Measurements from ENCODE around the gene PAK5. TPM values are rescaled to one million over a fixed set of nuclear protein-coding genes. Genes with fewer than 3 reads are reported as not detected.

Gene PAK5
- total and polyA plus RNA-seq, 2 experiments from 2014 or later: 0.57 to 1.1 TPM

- no peak overlapping the region for H3K4me3 Mint-ChIP-seq
Measured at GRCh38 chr20:9792674-9793073, 46.2 kb downstream of the PAK5 start.

More at GRCh38 chr20:9792674-9793073, 46.2 kb downstream of the PAK5 start:
- H3K9me3 Mint-ChIP-seq: no peaks in the 10 kb centered on the region
- H3K9me2 ChIP-seq (ENCODE audit: insufficient read depth): no peaks in the 10 kb centered on the region; the same call in 1 of the 2 replicates
- no peak for DNase-seq (ENCODE audit: low spot score)
- no peak overlapping the region for H3K27ac Mint-ChIP-seq
- H4K20me1 ChIP-seq (replicated peaks; ENCODE audit: insufficient read depth): no peaks in the 10 kb centered on the region
- no peaks in the 10 kb centered on the region for H3K36me3 Mint-ChIP-seq (ENCODE audit: low read depth)
- no peak overlapping the region for H3K4me3 ChIP-seq
- H3K79me2 ChIP-seq (replicated peaks; ENCODE audit: insufficient read depth): no peaks in the 10 kb centered on the region
- no peaks in the 10 kb centered on the region for H3K27me3 Mint-ChIP-seq (ENCODE audit: insufficient read depth, low read depth, poor library complexity)
- H3K36me3 ChIP-seq (ENCODE audit: insufficient read depth): no peaks in the 10 kb centered on the region
- H3K27ac ChIP-seq (ENCODE audit: low read depth): no peak overlapping the region
- H3K4me1 Mint-ChIP-seq: no peaks in the 10 kb centered on the region
- no peak overlapping the region for H2AFZ ChIP-seq
- TF ChIP-seq EZH2 (IDR thresholded peaks at IDR 0.05; ENCODE audit: low read depth, unreplicated experiment): no peak
- TF ChIP-seq CREB1 (CRISPR knock-in tag; IDR thresholded peaks at IDR 0.05; ENCODE audit: low read depth): no peak
- TF ChIP-seq ZNF462 (CRISPR knock-in tag; IDR thresholded peaks at IDR 0.05): no peak
- no peak for TF ChIP-seq POLR2AphosphoS5 (IDR thresholded peaks at IDR 0.05; ENCODE audit: low read depth)
- TF ChIP-seq ZNF331 (CRISPR knock-in tag; IDR thresholded peaks at IDR 0.05; ENCODE audit: low read depth): no peak
- no peak for TF ChIP-seq EZH2phosphoT487 (IDR thresholded peaks at IDR 0.05; ENCODE audit: unreplicated experiment)
- no peak for TF ChIP-seq ETS1 (IDR thresholded peaks at IDR 0.05)
- TF ChIP-seq STAT1 (IDR thresholded peaks at IDR 0.05; ENCODE audit: unreplicated experiment): no peak
- no peak for TF ChIP-seq REST (IDR thresholded peaks at IDR 0.05; ENCODE audit: unreplicated experiment)
- no peak for TF ChIP-seq NANOG (IDR thresholded peaks at IDR 0.05; ENCODE audit: borderline replicate concordance)
- no peak for TF ChIP-seq JUNB (IDR thresholded peaks at IDR 0.05; ENCODE audit: unreplicated experiment)
- TF ChIP-seq ZNF114 (CRISPR knock-in tag; IDR thresholded peaks at IDR 0.05): no peak
- no peak for TF ChIP-seq CTCF (conservative IDR thresholded peaks at IDR 0.05; ENCODE audit: low read depth in 2 of 2)
- no peaks in the 10 kb centered on the region for H3F3A ChIP-seq (replicated peaks; ENCODE audit: low read depth)
- H3K4me2 ChIP-seq: no peak overlapping the region
- no peaks in the 10 kb centered on the region for H3K4me1 ChIP-seq (ENCODE audit: insufficient read depth)
- no peaks in the 10 kb centered on the region for H3K27me3 ChIP-seq (ENCODE audit: insufficient read depth)
- no peak for ATAC-seq
